Activated T-helper 1 cell treated with anti-CD3 and anti-CD28 coated beads, Interleukin-12 subunit alpha, Interleukin-12 subunit beta, Interleukin-2, Interleukin-4 antibody, amounts not matched to agents 30 ng/mL and 10 ng/mL and 1 ng/mL, durations not matched to agents 14 hours and 24 hours and 36 hours (primary cell): Measurements from ENCODE around the gene SLC9A8. TPM values are rescaled to one million over a fixed set of nuclear protein-coding genes. Genes with fewer than 3 reads are reported as not detected.
A peak's percentile ranks its signal among the peaks of the same experiment; 100 is the strongest.
"Not testable (repeated sequence)": the region's sequence is repeated elsewhere in the genome, so short reads cannot be mapped to it uniquely, and the experiment has no call there.

ENCODE experiments used
- DNase-seq: peaks from one replicate; pipeline ENCODE4 v3.0.0; 2021; ENCODE audit warnings: low spot score
- H3K27ac Mint-ChIP-seq: one replicate; pipeline ENCODE4 v1.8.0; 2021; ENCODE audit warnings: mild to moderate bottlenecking, mixed read lengths
- H3K27me3 Mint-ChIP-seq: one replicate; pipeline ENCODE4 v1.8.0; 2022; ENCODE audit warnings: mild to moderate bottlenecking, moderate library complexity, mixed read lengths; ENCODE audit not compliant: insufficient read depth
- H3K36me3 Mint-ChIP-seq: one replicate; pipeline ENCODE4 v1.8.0; 2021; ENCODE audit warnings: low read depth, mixed read lengths
- H3K4me1 Mint-ChIP-seq: one replicate; pipeline ENCODE4 v1.8.0; 2021; ENCODE audit warnings: low read depth, mixed read lengths
- H3K4me3 Mint-ChIP-seq: one replicate; pipeline ENCODE4 v1.8.0; 2021; ENCODE audit warnings: mild to moderate bottlenecking, moderate library complexity, mixed read lengths
- H3K9me3 Mint-ChIP-seq: one replicate; pipeline ENCODE4 v1.8.0; 2021; ENCODE audit warnings: mixed read lengths
- intact Hi-C: fragments of 100-400 bp; cut with micrococcal nuclease; formaldehyde crosslinking; loops from one replicate; pipeline ENCODE4 v1.15.1; 2024
- total RNA-seq: library from RNA; stranded (reverse); gene quantifications from 2 replicates; pipeline ENCODE4 v1.2.3, GENCODE V29; 2022

SLC9A8 gene
- total RNA-seq, 1 donor from 2014 or later: 20.8 TPM

- Mint-ChIP-seq H3K27me3 (no peaks in the 10 kb centered on the region), H3K4me3 (no peak overlapping the region), H3K27ac (no peak overlapping the region), H3K9me3 (no peaks in the 10 kb centered on the region), H3K4me1 (peaks cover 18% of the 10 kb centered on the region), H3K36me3 (peaks cover 33% of the 10 kb centered on the region)
- no peak for DNase-seq
- intact Hi-C loops: no loop called here
Measured at GRCh38 chr20:49851231-49851705, 38.6 kb downstream of the SLC9A8 start.

- Mint-ChIP-seq H3K36me3 (peaks cover 37% of the 10 kb centered on the region), H3K9me3 (no peaks in the 10 kb centered on the region), H3K27me3 (no peaks in the 10 kb centered on the region), H3K27ac (no peak overlapping the region), H3K4me3 (no peak overlapping the region), H3K4me1 (peaks cover 18% of the 10 kb centered on the region)
- no peak for DNase-seq
- intact Hi-C loops: no loop called here
Measured at GRCh38 chr20:49851991-49852390, 39.4 kb downstream of the SLC9A8 start.

- Mint-ChIP-seq H3K27me3 (no peaks in the 10 kb centered on the region), H3K4me1 (peaks cover 18% of the 10 kb centered on the region), H3K27ac (no peak overlapping the region), H3K9me3 (no peaks in the 10 kb centered on the region), H3K4me3 (no peak overlapping the region), H3K36me3 (peaks cover 38% of the 10 kb centered on the region)
- intact Hi-C loops: no loop called here
- DNase-seq: no peak
Measured at GRCh38 chr20:49852522-49853080, 40.0 kb downstream of the SLC9A8 start.

GRCh38 chr20:49853640-49854039 is 41.0 kb downstream of the SLC9A8 start:
- peaks cover 18% of the 10 kb centered on the region for H3K4me1 Mint-ChIP-seq
- DNase-seq: no peak
- peaks cover 38% of the 10 kb centered on the region for H3K36me3 Mint-ChIP-seq
- intact Hi-C loops: no loop called here
- no peaks in the 10 kb centered on the region for H3K27me3 Mint-ChIP-seq
- no peak overlapping the region for H3K4me3 Mint-ChIP-seq
- H3K27ac Mint-ChIP-seq: no peak overlapping the region
- H3K9me3 Mint-ChIP-seq: no peaks in the 10 kb centered on the region

- Mint-ChIP-seq H3K4me1 (peaks cover 18% of the 10 kb centered on the region), H3K36me3 (peaks cover 32% of the 10 kb centered on the region), H3K27me3 (no peaks in the 10 kb centered on the region), H3K4me3 (no peak overlapping the region), H3K9me3 (no peaks in the 10 kb centered on the region), H3K27ac (no peak overlapping the region)
- no peak for DNase-seq
- intact Hi-C loops: no loop called here
Measured at GRCh38 chr20:49854190-49854875, 41.7 kb downstream of the SLC9A8 start.

- no peak overlapping the region for H3K27ac Mint-ChIP-seq
- H3K9me3 Mint-ChIP-seq: no peaks in the 10 kb centered on the region
- H3K4me3 Mint-ChIP-seq: no peak overlapping the region
- DNase-seq: no peak
- H3K36me3 Mint-ChIP-seq: peaks cover 41% of the 10 kb centered on the region
- H3K27me3 Mint-ChIP-seq: no peaks in the 10 kb centered on the region
- intact Hi-C loops: no loop called here
- peaks cover 12% of the 10 kb centered on the region for H3K4me1 Mint-ChIP-seq
Measured at GRCh38 chr20:49856904-49857303, 44.3 kb downstream of the SLC9A8 start.

GRCh38 chr20:49858076-49858585 is 45.5 kb downstream of the SLC9A8 start:
- Mint-ChIP-seq H3K4me1 (peaks cover 12% of the 10 kb centered on the region), H3K9me3 (no peaks in the 10 kb centered on the region), H3K27ac (no peak overlapping the region), H3K27me3 (no peaks in the 10 kb centered on the region), H3K4me3 (no peak overlapping the region), H3K36me3 (peaks cover 40% of the 10 kb centered on the region)
- DNase-seq: no peak
- intact Hi-C loops: no loop called here

GRCh38 chr20:49859011-49859410 is 46.4 kb downstream of the SLC9A8 start:
- H3K4me3 Mint-ChIP-seq: no peak overlapping the region
- H3K36me3 Mint-ChIP-seq: peaks cover 36% of the 10 kb centered on the region
- intact Hi-C loops: no loop called here

GRCh38 chr20:49859807-49860206 is 47.2 kb downstream of the SLC9A8 start:
- Mint-ChIP-seq H3K4me3 (no peak overlapping the region), H3K4me1 (peaks cover 12% of the 10 kb centered on the region), H3K36me3 (peaks cover 37% of the 10 kb centered on the region), H3K9me3 (no peaks in the 10 kb centered on the region), H3K27me3 (no peaks in the 10 kb centered on the region), H3K27ac (no peak overlapping the region)
- no peak for DNase-seq
- intact Hi-C loops: no loop called here

More at GRCh38 chr20:49859011-49859410, 46.4 kb downstream of the SLC9A8 start:
- Mint-ChIP-seq H3K9me3 (no peaks in the 10 kb centered on the region), H3K27me3 (no peaks in the 10 kb centered on the region), H3K4me1 (peaks cover 12% of the 10 kb centered on the region), H3K27ac (no peak overlapping the region)
- DNase-seq: no peak

- DNase-seq, H3K27me3 Mint-ChIP-seq, H3K4me3 Mint-ChIP-seq, intact Hi-C loops, H3K9me3 Mint-ChIP-seq: not testable (repeated sequence)
- Mint-ChIP-seq H3K36me3 (peaks cover 36% of the 10 kb centered on the region), H3K27ac (peak overlapping the region; percentile 58), H3K4me1 (peaks cover 12% of the 10 kb centered on the region)
Measured at GRCh38 chr20:49861232-49861631, 48.6 kb downstream of the SLC9A8 start.

- DNase-seq: no peak
Measured at GRCh38 chr20:49862607-49863200, 50.1 kb downstream of the SLC9A8 start.

GRCh38 chr20:49863666-49864065 is 51.0 kb downstream of the SLC9A8 start:
- Mint-ChIP-seq H3K36me3 (peaks cover 40% of the 10 kb centered on the region), H3K9me3 (no peaks in the 10 kb centered on the region), H3K4me3 (no peak overlapping the region), H3K27ac (no peak overlapping the region), H3K27me3 (no peaks in the 10 kb centered on the region), H3K4me1 (peaks cover 12% of the 10 kb centered on the region)
- intact Hi-C loops: no loop called here
- DNase-seq: no peak

More at GRCh38 chr20:49862607-49863200, 50.1 kb downstream of the SLC9A8 start:
- Mint-ChIP-seq H3K36me3 (peaks cover 36% of the 10 kb centered on the region), H3K9me3 (no peaks in the 10 kb centered on the region), H3K27me3 (no peaks in the 10 kb centered on the region), H3K27ac (no peak overlapping the region), H3K4me1 (peaks cover 12% of the 10 kb centered on the region), H3K4me3 (no peak overlapping the region)
- intact Hi-C loops: no loop called here

- Mint-ChIP-seq H3K4me3 (no peak overlapping the region), H3K36me3 (peaks cover 46% of the 10 kb centered on the region), H3K4me1 (peaks cover 12% of the 10 kb centered on the region), H3K27me3 (no peaks in the 10 kb centered on the region), H3K9me3 (no peaks in the 10 kb centered on the region), H3K27ac (no peak overlapping the region)
- DNase-seq: no peak
- intact Hi-C loops: no loop called here
Measured at GRCh38 chr20:49865559-49865958, 52.9 kb downstream of the SLC9A8 start.
